Kidney (tissue), 14 donors: ENCODE data around the gene P2RX7. TPM values are rescaled to one million over a fixed set of nuclear protein-coding genes. Genes with fewer than 3 reads are reported as not detected.

Source experiments
- DNase-seq, 5 donors: peaks; one replicate each; pipeline ENCODE4 v3.0.0-alpha.2; 2013 to 2020
- FAIRE-seq: peaks from 2 replicates; lab custom pipeline; 2012; peaks lifted over from hg19 to GRCh38; lab: Jason Lieb, UNC
- H3K27ac ChIP-seq, 2 donors: one replicate each; pipeline ENCODE4 v1.7.0; 2013; ENCODE audit warnings: low read depth in 2 of 2, low read length in 2 of 2, inconsistent platforms in 1 of 2
- H3K27me3 ChIP-seq: one replicate; pipeline ENCODE4 v1.7.1; 2013; ENCODE audit warnings: low read length, inconsistent platforms; ENCODE audit not compliant: control insufficient read depth, insufficient read depth
- H3K36me3 ChIP-seq, 3 donors: one replicate each; pipeline versions ENCODE4 v1.7.0 to v1.7.1; 2013; ENCODE audit warnings: low read length in 3 of 3, control low read depth in 1 of 3, inconsistent platforms in 1 of 3; ENCODE audit not compliant: insufficient read depth in 3 of 3, control insufficient read depth in 2 of 3
- H3K4me1 ChIP-seq, 3 donors: one replicate each; pipeline versions ENCODE4 v1.7.0 to v1.7.1; 2013; ENCODE audit warnings: low read length in 3 of 3, inconsistent platforms in 1 of 3, low read depth in 1 of 3; ENCODE audit not compliant: control insufficient read depth in 2 of 3, insufficient read depth in 2 of 3
- H3K4me3 ChIP-seq, 3 donors: one replicate each; pipeline versions ENCODE4 v1.7.0 to v1.8.1; 2013; ENCODE audit warnings: low read length in 3 of 3, control low read depth in 1 of 3, inconsistent platforms in 1 of 3
- H3K9ac ChIP-seq, 3 donors: one replicate each; pipeline versions ENCODE4 v1.7.0 to v1.7.1; 2013; ENCODE audit warnings: low read length in 3 of 3, control low read depth in 1 of 3, inconsistent platforms in 1 of 3
- H3K9me3 ChIP-seq, 3 donors: one replicate each; pipeline versions ENCODE4 v1.7.0 to v1.7.1; 2013; ENCODE audit warnings: low read length in 3 of 3, control low read depth in 1 of 3, inconsistent platforms in 1 of 3; ENCODE audit not compliant: control insufficient read depth in 2 of 3, insufficient read depth in 1 of 3
- intact Hi-C: fragments of 100-400 bp; cut with DNase I; formaldehyde crosslinking; loops from one replicate; pipeline ENCODE4 v1.11.1; 2022
- polyA plus RNA-seq: library from polyadenylated mRNA; stranded (reverse); fragments of 350-450 nt; fragmentation: Illumina TruSeq; extraction: RNeasy Lipid Tissue Mini Kit (QIAGEN cat#74804); gene quantifications from one replicate; pipeline ENCODE4 v1.2.3, GENCODE V29; 2014; ENCODE audit warnings: low read depth, low replicate concordance; ENCODE audit not compliant: insufficient read depth
- total RNA-seq: library from RNA; stranded (reverse); fragmentation: NEBNext Ultra II Directional; extraction: Animal tissue kit (Norgen Biotek cat#: 25700); gene quantifications from one replicate; pipeline ENCODE4 v1.2.1, GENCODE V29; 2021
- TF ChIP-seq, protein P1 (sequence below): IDR thresholded peaks from 3 replicates; pipeline ENCODE4 v1.5.1; 2012; ENCODE audit warnings: mild to moderate bottlenecking, moderate library complexity, borderline replicate concordance; ENCODE audit not compliant: insufficient read depth; ENCODE audit errors: extremely low read depth
- donor health status: control.
- donor health status: control.
- donor health status: control.
- donor health status: control.
- donor health status: control.
- donor health status: DM: yes; HTN: yes; CAD: no.
- donor health status: Normal renal cell carcinoma (clear cell type).

Gene P2RX7
- total and polyA plus RNA-seq, 2 donors from 2014 or later: 0.45 to 3.5 TPM

DNA sequence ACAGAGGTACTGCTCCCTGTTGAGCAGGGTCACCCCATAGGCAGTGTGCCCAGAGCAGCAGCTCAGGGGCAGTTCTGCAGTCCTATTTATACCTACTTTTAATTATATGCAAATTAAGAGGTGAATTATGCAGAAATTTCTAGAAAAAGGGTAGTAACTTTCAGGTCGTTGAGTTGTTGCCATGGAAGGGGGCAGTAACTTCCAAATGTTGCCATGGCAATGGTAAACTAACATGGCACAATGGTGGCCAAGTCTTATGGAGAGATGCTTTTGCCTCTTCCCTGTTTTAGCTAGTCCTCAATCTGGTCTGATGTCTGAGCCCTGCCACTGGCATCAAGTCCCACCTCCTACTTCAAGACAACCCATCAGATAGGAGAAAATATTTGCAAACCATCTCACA, 30.4 kb upstream of the P2RX7 start:
- FAIRE-seq (no peak), DNase-seq (no peak)
- H3K9ac ChIP-seq: no peak overlapping the region
- TF ChIP-seq, protein P1, sequence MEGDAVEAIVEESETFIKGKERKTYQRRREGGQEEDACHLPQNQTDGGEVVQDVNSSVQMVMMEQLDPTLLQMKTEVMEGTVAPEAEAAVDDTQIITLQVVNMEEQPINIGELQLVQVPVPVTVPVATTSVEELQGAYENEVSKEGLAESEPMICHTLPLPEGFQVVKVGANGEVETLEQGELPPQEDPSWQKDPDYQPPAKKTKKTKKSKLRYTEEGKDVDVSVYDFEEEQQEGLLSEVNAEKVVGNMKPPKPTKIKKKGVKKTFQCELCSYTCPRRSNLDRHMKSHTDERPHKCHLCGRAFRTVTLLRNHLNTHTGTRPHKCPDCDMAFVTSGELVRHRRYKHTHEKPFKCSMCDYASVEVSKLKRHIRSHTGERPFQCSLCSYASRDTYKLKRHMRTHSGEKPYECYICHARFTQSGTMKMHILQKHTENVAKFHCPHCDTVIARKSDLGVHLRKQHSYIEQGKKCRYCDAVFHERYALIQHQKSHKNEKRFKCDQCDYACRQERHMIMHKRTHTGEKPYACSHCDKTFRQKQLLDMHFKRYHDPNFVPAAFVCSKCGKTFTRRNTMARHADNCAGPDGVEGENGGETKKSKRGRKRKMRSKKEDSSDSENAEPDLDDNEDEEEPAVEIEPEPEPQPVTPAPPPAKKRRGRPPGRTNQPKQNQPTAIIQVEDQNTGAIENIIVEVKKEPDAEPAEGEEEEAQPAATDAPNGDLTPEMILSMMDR: no peak
- no peaks in the 10 kb centered on the region for H3K27me3 ChIP-seq
- H3K27ac ChIP-seq: no peak overlapping the region
- no peaks in the 10 kb centered on the region for H3K36me3 ChIP-seq
- H3K4me1 ChIP-seq: no peaks in the 10 kb centered on the region
- H3K4me3 ChIP-seq: no peak overlapping the region
- intact Hi-C loops: no loop called here
- peaks cover 0 to 5% (median 0%) of the 10 kb centered on the region in 3 donors for H3K9me3 ChIP-seq

DNA sequence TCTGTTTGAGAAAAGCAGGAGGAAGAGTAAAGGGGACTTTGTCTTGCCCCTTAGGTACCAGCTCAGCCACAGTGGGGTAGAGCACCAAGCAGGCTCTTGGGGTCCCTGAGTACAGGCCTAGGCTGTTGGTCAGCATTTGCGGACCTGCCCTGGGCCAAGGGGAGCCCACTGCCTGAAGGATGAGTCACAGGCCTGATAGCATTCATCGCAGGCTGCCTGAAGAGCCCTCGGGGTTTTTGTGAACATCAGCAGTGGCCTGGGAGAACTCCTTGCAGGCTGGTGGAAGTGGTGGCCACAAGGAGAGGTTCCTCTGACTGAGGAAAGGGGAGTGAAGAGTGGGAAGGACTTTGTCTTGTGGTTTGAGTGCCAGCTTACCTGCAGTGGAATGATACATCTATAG, 25.0 kb upstream of the P2RX7 start:
- Histone ChIP-seq H3K4me3 (no peak overlapping the region), H3K9ac (no peak overlapping the region), H3K27me3 (no peaks in the 10 kb centered on the region), H3K27ac (no peak overlapping the region), H3K9me3 (no peaks in the 10 kb centered on the region), H3K4me1 (no peaks in the 10 kb centered on the region), H3K36me3 (no peaks in the 10 kb centered on the region)
- TF ChIP-seq, protein P1: no peak
- no peak for FAIRE-seq
- intact Hi-C loops: no loop called here
- no peak for DNase-seq

DNA sequence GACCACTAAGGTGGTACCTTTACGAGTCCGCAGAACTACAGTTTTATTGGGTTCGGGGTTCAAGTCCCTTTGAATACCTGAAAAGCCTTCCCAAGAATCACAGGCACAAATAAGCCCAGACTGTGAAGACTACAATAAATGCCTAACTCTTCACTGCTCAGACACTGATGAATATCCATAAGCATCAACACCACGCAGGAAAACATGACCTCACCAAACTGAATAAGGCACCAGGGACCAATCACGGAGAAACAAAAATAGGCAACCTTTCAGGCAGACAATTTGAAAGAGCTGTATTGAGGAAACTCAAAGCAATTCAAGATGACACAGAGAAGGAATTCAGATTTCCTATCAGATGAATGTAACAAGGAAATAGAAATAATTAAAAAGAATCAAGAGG, 24.2 kb upstream of the P2RX7 start:
- Histone ChIP-seq H3K9me3 (no peaks in the 10 kb centered on the region), H3K36me3 (no peaks in the 10 kb centered on the region), H3K27me3 (no peaks in the 10 kb centered on the region), H3K27ac (no peak overlapping the region), H3K4me1 (no peaks in the 10 kb centered on the region), H3K4me3 (no peak overlapping the region), H3K9ac (no peak overlapping the region)
- DNase-seq (no peak), FAIRE-seq (no peak)
- TF ChIP-seq, protein P1: no peak
- intact Hi-C loops: no loop called here
